Retinal pigment epithelial cell (primary cell): ENCODE results near the gene RPS16.

Source experiments
- DNase-seq: peaks from one replicate; pipeline ENCODE4 v3.0.0-alpha.2; 2010; ENCODE audit warnings: low read depth
- H3K4me3 ChIP-seq: 2 replicates; pipeline ENCODE4 v1.5.1; 2011; ENCODE audit warnings: mild to moderate bottlenecking, low read length, control low read depth, moderate library complexity
- TF ChIP-seq, protein P1 (sequence below): conservative IDR thresholded peaks from 2 replicates; pipeline ENCODE4 v1.5.1; 2011; ENCODE audit warnings: low read depth, low read length, control low read depth, inconsistent platforms

The RPS16 gene

GRCh38 chr19:39403331-39404312, 32.1 kb downstream of the RPS16 start:
- H3K4me3 ChIP-seq = peak overlapping the region; percentile 53
- DNase-seq = peak; percentile 92
- TF ChIP-seq, protein P1, sequence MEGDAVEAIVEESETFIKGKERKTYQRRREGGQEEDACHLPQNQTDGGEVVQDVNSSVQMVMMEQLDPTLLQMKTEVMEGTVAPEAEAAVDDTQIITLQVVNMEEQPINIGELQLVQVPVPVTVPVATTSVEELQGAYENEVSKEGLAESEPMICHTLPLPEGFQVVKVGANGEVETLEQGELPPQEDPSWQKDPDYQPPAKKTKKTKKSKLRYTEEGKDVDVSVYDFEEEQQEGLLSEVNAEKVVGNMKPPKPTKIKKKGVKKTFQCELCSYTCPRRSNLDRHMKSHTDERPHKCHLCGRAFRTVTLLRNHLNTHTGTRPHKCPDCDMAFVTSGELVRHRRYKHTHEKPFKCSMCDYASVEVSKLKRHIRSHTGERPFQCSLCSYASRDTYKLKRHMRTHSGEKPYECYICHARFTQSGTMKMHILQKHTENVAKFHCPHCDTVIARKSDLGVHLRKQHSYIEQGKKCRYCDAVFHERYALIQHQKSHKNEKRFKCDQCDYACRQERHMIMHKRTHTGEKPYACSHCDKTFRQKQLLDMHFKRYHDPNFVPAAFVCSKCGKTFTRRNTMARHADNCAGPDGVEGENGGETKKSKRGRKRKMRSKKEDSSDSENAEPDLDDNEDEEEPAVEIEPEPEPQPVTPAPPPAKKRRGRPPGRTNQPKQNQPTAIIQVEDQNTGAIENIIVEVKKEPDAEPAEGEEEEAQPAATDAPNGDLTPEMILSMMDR = no peak

DNA sequence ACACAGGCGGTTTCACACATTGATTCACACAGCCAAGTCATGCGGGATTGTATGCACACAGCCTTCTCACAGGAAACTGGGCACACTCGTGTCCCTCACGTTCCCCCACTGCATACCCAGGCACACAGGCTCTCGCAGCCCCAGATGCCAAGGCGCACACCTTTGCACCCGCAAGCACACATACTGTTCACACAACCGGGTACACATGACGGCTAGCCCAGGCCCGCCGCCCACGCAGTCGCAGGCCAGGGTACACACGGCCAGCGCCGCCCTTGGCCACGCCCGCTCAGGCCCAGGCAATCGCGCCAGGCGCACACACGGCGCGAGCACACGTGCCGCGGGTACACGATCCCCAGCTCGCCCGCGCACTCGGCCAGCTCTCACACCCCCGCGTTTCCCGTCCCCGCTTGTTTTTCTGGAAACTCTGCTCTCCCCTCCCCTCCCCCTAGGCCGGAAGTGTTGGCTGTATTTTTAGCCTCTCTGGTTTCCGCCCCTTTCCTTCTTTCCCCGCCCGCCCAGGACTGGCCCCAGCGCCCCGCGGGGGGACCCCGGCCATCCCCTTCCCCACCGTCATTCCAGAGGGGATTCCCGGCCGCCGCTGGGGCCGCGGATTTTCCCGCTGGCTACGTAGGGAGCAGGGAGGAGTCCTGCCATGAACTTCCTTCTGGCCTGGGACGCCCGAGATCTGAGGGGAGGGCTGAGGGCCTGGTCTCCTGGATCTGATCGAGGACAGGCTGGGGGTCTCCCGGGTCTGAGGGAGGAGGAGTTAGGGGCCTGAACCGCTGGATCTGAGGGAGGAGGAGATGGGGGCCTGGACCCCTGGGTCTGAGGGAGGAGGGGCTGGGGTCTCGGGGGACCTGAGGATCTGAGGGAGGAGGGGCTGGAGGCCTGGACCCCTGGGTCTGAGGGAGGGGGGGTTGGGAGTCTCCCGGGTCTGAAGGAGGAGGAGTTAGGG, 33.1 kb downstream of the RPS16 start:
- TF ChIP-seq, protein P1 = no peak
- H3K4me3 ChIP-seq = peak overlapping the region; percentile 53
- no peak for DNase-seq

GRCh38 chr19:39401549-39402345, 34.0 kb downstream of the RPS16 start:
- TF ChIP-seq, protein P1 = no peak
- H3K4me3 ChIP-seq = no peak overlapping the region
- DNase-seq = no peak

GRCh38 chr19:39401070-39401548, 34.6 kb downstream of the RPS16 start:
- TF ChIP-seq, protein P1 = no peak
- no peak for DNase-seq

GRCh38 chr19:39400061-39400460, 35.7 kb downstream of the RPS16 start:
- H3K4me3 ChIP-seq = no peak overlapping the region
- TF ChIP-seq, protein P1 = no peak
- no peak for DNase-seq

More at GRCh38 chr19:39401070-39401548, 34.6 kb downstream of the RPS16 start:
- H3K4me3 ChIP-seq = no peak overlapping the region

- TF ChIP-seq, protein P1 = no peak
- DNase-seq = no peak
- H3K4me3 ChIP-seq = no peak overlapping the region
Observed at GRCh38 chr19:39399668-39400050, 36.1 kb downstream of the RPS16 start.
